ENCODE measurements around the gene RGS3. TPM values are rescaled to one million over a fixed set of nuclear protein-coding genes. Genes with fewer than 3 reads are reported as not detected.

RGS3 gene
- total RNA-seq, 6 donors from 2014 or later, result 60.3 to 93.2 (median 72.6) TPM

DNA sequence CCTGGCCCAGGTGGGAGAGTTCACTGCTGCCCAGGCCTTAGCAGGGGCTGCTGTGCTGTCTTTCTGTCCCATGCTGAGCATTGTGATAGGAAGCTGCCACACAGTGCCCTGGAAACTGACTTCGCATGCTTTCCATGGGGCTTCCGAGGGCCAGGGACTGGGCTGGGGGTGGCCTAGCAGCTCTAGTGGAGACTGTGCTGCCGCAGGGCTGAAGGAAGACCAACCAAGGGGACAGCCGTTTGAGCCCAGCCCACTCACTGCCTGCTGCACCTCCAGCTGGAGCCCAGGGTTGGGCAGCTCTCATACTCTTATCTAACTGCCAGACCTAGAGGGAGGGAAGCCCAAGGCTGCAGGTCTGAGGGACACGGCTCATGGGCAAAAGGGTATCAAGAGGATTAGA is 79.2 kb downstream of the RGS3 start:
- no peak for ATAC-seq (ENCODE audit: low FRiP score in 2 of 2)
- no peak for DNase-seq
- WGBS, 2 donors, result 71 to 95% methylated on average over 4 to 5 of the region's 5 CpGs

DNA sequence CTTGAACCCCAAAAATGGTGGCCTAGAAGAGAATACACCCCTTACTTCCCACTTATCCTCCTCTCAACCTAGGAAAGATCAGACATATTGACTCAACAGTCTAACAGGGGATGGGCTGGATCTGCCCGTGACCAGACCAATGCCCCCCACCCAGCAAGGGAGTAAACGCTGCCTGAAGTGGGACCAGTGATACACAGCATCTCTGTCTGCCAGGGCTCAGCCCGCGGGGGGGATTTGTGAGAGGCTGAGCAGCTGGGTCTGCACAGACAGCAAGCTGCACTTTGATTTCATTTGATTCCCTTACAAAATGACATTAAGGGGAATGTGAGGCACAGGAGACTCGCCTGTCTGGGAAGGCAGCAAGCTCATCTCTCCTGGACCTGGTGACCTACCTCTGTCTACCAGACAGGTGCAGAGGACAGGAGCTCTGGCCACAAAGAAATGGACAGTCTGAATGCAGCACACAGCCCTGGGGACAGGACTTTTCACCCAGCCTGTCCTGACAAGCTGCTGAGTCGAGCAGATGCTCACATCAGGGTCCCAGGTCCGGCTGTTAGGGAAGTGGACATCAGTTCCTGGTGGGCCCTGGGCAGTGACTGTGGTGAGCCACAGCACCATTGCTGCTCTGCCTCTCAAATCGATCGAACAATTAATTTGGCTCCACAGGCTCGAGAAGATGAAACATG is 79.9 kb downstream of the RGS3 start:
- Histone ChIP-seq H3K36me3 (peaks cover 0 to 21% (median 3%) of the 10 kb centered on the region in 4 donors), H3K4me1 (peaks cover 8 to 37% (median 24%) of the 10 kb centered on the region in 4 donors), H3K27me3 (no peaks in the 10 kb centered on the region), H3K9me3 (no peaks in the 10 kb centered on the region), H3K27ac (peak overlapping the region in 2 of 4 donors; percentile 4 to 17), H3K4me3 (no peak overlapping the region)
- TF ChIP-seq EP300 (IDR thresholded peaks at IDR 0.05), result no peak
- TF ChIP-seq, protein P1, sequence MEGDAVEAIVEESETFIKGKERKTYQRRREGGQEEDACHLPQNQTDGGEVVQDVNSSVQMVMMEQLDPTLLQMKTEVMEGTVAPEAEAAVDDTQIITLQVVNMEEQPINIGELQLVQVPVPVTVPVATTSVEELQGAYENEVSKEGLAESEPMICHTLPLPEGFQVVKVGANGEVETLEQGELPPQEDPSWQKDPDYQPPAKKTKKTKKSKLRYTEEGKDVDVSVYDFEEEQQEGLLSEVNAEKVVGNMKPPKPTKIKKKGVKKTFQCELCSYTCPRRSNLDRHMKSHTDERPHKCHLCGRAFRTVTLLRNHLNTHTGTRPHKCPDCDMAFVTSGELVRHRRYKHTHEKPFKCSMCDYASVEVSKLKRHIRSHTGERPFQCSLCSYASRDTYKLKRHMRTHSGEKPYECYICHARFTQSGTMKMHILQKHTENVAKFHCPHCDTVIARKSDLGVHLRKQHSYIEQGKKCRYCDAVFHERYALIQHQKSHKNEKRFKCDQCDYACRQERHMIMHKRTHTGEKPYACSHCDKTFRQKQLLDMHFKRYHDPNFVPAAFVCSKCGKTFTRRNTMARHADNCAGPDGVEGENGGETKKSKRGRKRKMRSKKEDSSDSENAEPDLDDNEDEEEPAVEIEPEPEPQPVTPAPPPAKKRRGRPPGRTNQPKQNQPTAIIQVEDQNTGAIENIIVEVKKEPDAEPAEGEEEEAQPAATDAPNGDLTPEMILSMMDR (IDR thresholded peaks at IDR 0.05), result no peak
- no peak for TF ChIP-seq POLR2AphosphoS5 (IDR thresholded peaks at IDR 0.05)
- TF ChIP-seq POLR2A (IDR thresholded peaks at IDR 0.05), result no peak
- DNase-seq (no peak), ATAC-seq (ENCODE audit: low FRiP score in 2 of 2) (no peak)
- WGBS, 2 donors, result 75 to 86% methylated on average over 5 to 9 of the region's 10 CpGs

More for the DNA sequence above, 79.2 kb downstream of the RGS3 start:
- Histone ChIP-seq H3K27ac (peak overlapping the region in 2 of 4 donors; percentile 4 to 17), H3K36me3 (peaks cover 0 to 27% (median 3%) of the 10 kb centered on the region in 4 donors), H3K9me3 (no peaks in the 10 kb centered on the region), H3K4me3 (no peak overlapping the region), H3K4me1 (peaks cover 1 to 30% (median 17%) of the 10 kb centered on the region in 4 donors), H3K27me3 (no peaks in the 10 kb centered on the region)
- TF ChIP-seq POLR2AphosphoS5 (IDR thresholded peaks at IDR 0.05), result no peak
- no peak for TF ChIP-seq POLR2A (IDR thresholded peaks at IDR 0.05)
- TF ChIP-seq EP300 (IDR thresholded peaks at IDR 0.05), result no peak
- TF ChIP-seq, protein P1 (IDR thresholded peaks at IDR 0.05), result no peak

DNA sequence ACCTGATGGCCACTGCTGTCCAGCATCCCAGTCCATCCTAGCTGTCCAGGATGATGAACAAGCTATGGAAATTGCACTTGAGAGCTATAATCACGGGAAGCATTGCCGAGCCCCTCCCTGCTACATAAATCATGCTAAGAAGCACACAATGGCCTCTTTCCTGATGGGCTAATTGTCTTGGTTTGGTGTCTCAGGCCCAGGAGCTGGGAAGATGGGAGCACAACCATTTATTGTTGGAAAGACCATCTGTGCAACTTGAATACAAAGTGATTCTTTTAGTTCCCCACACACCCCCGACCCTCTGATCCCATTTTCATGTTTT is 80.4 kb downstream of the RGS3 start:
- TF ChIP-seq, protein P1 (IDR thresholded peaks at IDR 0.05), result no peak
- peak in 1 of 2 donors; percentile 34 for TF ChIP-seq POLR2AphosphoS5 (IDR thresholded peaks at IDR 0.05)
- ATAC-seq (ENCODE audit: low FRiP score in 2 of 2), result no peak
- WGBS, 2 donors, result 46 to 52% methylated on average over 3 of the region's 3 CpGs
- H3K27me3 ChIP-seq, result no peaks in the 10 kb centered on the region
- no peak overlapping the region for H3K4me3 ChIP-seq
- peaks cover 13 to 42% (median 29%) of the 10 kb centered on the region in 4 donors for H3K4me1 ChIP-seq
- peaks cover 0 to 16% (median 3%) of the 10 kb centered on the region in 4 donors for H3K36me3 ChIP-seq
- no peak overlapping the region for H3K27ac ChIP-seq
- H3K9me3 ChIP-seq, result no peaks in the 10 kb centered on the region
- no peak for DNase-seq

DNA sequence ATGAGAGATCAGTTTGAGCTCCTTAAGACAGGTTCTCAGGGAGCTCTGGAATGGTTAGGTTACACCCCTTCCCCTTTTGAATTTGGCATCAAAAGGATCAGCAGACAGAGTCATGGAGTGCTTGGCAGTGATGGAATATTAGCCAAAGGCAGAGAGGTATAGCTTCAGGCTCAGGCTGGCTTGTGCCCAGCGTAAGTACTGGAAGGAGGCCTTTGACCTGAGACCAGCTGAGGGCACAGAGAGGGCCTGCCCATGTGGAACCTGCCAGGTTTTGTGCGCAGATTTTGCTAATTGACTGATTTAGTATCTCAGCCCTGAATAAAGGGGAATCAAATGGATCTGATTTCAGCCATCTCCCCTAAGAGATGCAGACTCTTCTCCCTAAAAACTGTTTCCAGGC is 81.5 kb downstream of the RGS3 start:
- no peak overlapping the region for H3K4me3 ChIP-seq
- peaks cover 0 to 16% (median 2%) of the 10 kb centered on the region in 4 donors for H3K36me3 ChIP-seq
- no peak for ATAC-seq (ENCODE audit: low FRiP score in 2 of 2)
- H3K27ac ChIP-seq, result peak overlapping the region in 2 of 4 donors; percentile 5 to 42
- no peaks in the 10 kb centered on the region for H3K9me3 ChIP-seq
- no peak for DNase-seq
- no peaks in the 10 kb centered on the region for H3K27me3 ChIP-seq
- peaks cover 24 to 53% (median 38%) of the 10 kb centered on the region in 4 donors for H3K4me1 ChIP-seq
- no peak for TF ChIP-seq EP300 (IDR thresholded peaks at IDR 0.05)
- TF ChIP-seq POLR2AphosphoS5 (IDR thresholded peaks at IDR 0.05), result no peak
- no peak for TF ChIP-seq POLR2A (IDR thresholded peaks at IDR 0.05)
- TF ChIP-seq, protein P1 (IDR thresholded peaks at IDR 0.05), result no peak
- 86 to 100% methylated on average over 1 to 2 of the region's 2 CpGs for WGBS, 2 donors

DNA sequence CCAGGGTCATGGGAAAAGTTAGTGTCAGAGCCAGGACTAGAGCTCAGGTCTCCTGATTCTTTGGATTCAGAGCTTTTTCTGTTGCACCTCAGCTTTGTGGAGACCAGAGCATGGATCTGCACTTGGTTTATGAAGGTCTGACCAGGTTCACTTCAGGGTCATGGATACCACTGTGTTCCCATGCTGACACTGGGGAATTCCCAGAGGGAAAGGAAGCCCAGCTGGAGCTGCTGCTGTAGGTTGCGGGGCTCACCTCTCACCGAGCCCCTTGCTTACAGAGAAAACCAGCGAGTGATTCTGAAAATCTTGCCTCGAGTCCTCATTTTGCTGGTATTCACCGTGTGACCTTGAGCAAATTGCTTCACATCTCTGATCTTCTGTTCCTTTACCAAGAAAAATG is 83.0 kb downstream of the RGS3 start:
- no peak overlapping the region for H3K4me3 ChIP-seq
- TF ChIP-seq POLR2AphosphoS5 (IDR thresholded peaks at IDR 0.05), result no peak
- TF ChIP-seq EP300 (IDR thresholded peaks at IDR 0.05), result no peak
- TF ChIP-seq POLR2A (IDR thresholded peaks at IDR 0.05), result no peak
- TF ChIP-seq, protein P1 (IDR thresholded peaks at IDR 0.05), result no peak
- 93 to 95% methylated on average over 4 to 5 of the region's 5 CpGs for WGBS, 2 donors
- no peaks in the 10 kb centered on the region for H3K9me3 ChIP-seq
- H3K4me1 ChIP-seq, result peaks cover 24 to 57% (median 40%) of the 10 kb centered on the region in 4 donors
- no peak for ATAC-seq (ENCODE audit: low FRiP score in 2 of 2)
- peaks cover 0 to 11% (median 0%) of the 10 kb centered on the region in 4 donors for H3K36me3 ChIP-seq
- H3K27ac ChIP-seq, result peak overlapping the region in 2 of 4 donors; percentile 71 to 86
- no peaks in the 10 kb centered on the region for H3K27me3 ChIP-seq
- no peak for DNase-seq
